Naive B cell (primary cell): Measurements from ENCODE around the gene PPRC1. TPM values are rescaled to one million over a fixed set of nuclear protein-coding genes. Genes with fewer than 3 reads are reported as not detected.
A peak's percentile ranks its signal among the peaks of the same experiment; 100 is the strongest.

Source experiments
- ATAC-seq, 2 donors: fragments of 150-1000 bp; cut with Tn5 transposase; 2 replicates each; pipeline ENCODE4 v1.10.0; 2021; ENCODE audit warnings: low read depth in 2 of 2, mild to moderate bottlenecking in 2 of 2, moderate library complexity in 2 of 2
- DNase-seq: peaks from one replicate; pipeline ENCODE4 v3.0.0; 2022
- H3K27ac Mint-ChIP-seq, 6 donors: one replicate each; pipeline ENCODE4 v1.8.0; 2020 to 2022; ENCODE audit warnings: mild to moderate bottlenecking in 6 of 6, mixed read lengths in 6 of 6, moderate library complexity in 5 of 6, inconsistent platforms in 2 of 6
- H3K27me3 Mint-ChIP-seq, 3 donors: one replicate each; pipeline ENCODE4 v1.8.0; 2021 to 2022; ENCODE audit warnings: mixed read lengths in 3 of 3, mild to moderate bottlenecking in 1 of 3
- H3K36me3 Mint-ChIP-seq, 2 donors: one replicate each; pipeline ENCODE4 v1.8.0; 2020 to 2022; ENCODE audit warnings: mixed read lengths in 2 of 2, inconsistent platforms in 1 of 2, mild to moderate bottlenecking in 1 of 2
- H3K4me1 Mint-ChIP-seq, 3 donors: one replicate each; pipeline ENCODE4 v1.8.0; 2020 to 2022; ENCODE audit warnings: mixed read lengths in 3 of 3, inconsistent platforms in 1 of 3, mild to moderate bottlenecking in 1 of 3, moderate library complexity in 1 of 3
- H3K4me3 Mint-ChIP-seq, 8 donors: one replicate each; pipeline ENCODE4 v1.8.0; 2020 to 2022; ENCODE audit warnings: mild to moderate bottlenecking in 8 of 8, mixed read lengths in 8 of 8, moderate library complexity in 8 of 8, inconsistent platforms in 2 of 8
- H3K9me3 Mint-ChIP-seq, 7 donors: one replicate each; pipeline ENCODE4 v1.8.0; 2020 to 2022; ENCODE audit warnings: mixed read lengths in 7 of 7, mild to moderate bottlenecking in 5 of 7, inconsistent platforms in 2 of 7, moderate library complexity in 1 of 7
- polyA plus RNA-seq, 6 donors: library from polyadenylated mRNA; unstranded; fragments of 300-500 nt; fragmentation: Illumina TruSeq; gene quantifications; one replicate each; pipeline ENCODE4 v1.2.3, GENCODE V29; 2021; ENCODE audit warnings: low read depth in 6 of 6

Gene PPRC1
- polyA plus RNA-seq, 6 donors from 2014 or later = 6.4 to 24.1 (median 9.7) TPM

DNA sequence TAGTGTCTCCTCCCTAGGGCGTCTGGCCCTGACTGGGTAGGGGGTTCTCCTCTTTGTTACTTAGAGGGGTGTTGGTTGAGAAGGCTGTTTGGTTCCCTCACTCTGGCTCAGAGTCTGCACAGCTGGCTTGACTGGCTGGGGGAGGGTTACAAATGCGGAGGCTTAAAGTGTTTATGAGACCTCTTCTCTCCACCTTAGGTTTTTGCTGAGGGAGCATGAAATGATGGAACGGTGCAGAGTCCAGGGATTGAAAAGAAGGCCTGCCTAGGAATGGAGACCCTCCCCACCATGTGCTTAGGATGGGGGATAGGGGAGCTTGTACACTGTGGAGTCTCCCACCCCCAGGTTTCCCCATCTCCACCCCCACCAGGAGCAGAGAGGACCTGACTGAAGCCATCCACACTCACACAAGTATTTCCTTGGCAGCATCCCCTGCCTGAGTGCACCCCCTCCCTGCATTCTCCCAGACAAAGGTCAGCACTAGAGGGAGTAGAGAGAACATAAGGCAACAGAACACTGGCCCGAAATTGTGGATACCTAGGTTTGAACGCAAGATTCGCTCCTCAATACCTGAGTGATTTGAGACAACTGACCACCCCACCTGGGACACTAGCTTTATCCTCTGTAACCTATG lies 11.0 kb upstream of the PPRC1 start:
- ATAC-seq = no peak
- Mint-ChIP-seq H3K36me3 (no peaks in the 10 kb centered on the region), H3K27ac (peak overlapping the region in 4 of 6 donors; percentile 89 to 97 (median 94)), H3K9me3 (no peaks in the 10 kb centered on the region), H3K4me1 (peaks cover 42 to 48% (median 45%) of the 10 kb centered on the region in 3 donors), H3K27me3 (no peaks in the 10 kb centered on the region), H3K4me3 (peak overlapping the region; percentile 91 to 97 (median 93))
- DNase-seq = no peak

DNA sequence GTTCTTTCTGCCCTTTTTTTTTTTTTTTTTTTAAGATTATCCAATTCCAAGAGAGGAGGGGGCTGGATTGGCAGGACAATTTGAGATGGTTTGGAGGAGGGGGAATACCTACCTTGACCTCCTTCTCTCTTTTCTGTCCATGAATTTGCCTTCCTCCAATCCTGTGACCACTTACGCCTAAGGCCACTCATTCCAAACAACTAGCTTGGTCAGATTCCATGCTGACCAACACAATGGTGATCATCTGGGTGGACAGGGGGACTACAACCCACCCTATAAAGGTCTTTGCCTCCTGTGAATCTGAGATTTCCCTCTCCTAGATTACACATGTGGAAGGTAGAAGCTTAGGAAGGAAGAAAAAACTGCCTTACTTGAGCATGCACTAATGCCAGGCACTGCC lies 10.4 kb upstream of the PPRC1 start:
- Mint-ChIP-seq H3K9me3 (no peaks in the 10 kb centered on the region), H3K27ac (peak overlapping the region in 3 of 6 donors; percentile 39 to 93 (median 65)), H3K27me3 (no peaks in the 10 kb centered on the region), H3K36me3 (no peaks in the 10 kb centered on the region), H3K4me1 (peaks cover 37 to 42% (median 39%) of the 10 kb centered on the region in 3 donors), H3K4me3 (peak overlapping the region in 4 of 8 donors; percentile 39 to 95 (median 80))
- DNase-seq = no peak
- ATAC-seq = no peak

DNA sequence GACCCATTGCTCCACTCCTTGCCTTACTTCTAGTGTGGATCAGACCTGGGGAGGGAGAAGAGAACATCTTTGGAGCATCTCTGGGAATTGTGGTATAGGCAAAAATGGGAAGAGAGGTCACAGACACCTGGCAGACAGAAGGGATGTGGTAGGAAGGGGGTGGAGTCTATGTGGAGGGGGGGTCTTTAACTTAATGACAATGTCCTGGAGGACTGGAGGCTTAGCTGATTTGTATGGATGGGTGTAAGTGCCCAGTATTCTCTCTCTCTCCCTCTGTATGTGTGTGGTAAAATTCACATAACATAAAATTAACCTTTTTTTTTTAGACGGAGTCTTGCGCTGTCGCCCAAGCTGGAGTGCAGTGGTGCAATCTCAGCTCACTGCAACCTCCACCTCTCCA lies 9.6 kb upstream of the PPRC1 start:
- H3K4me1 Mint-ChIP-seq = peaks cover 29 to 34% (median 31%) of the 10 kb centered on the region in 3 donors
- H3K4me3 Mint-ChIP-seq = peak overlapping the region in 1 of 8 donors; percentile 93
- H3K9me3 Mint-ChIP-seq = no peaks in the 10 kb centered on the region
- H3K27ac Mint-ChIP-seq = peak overlapping the region in 4 of 6 donors; percentile 37 to 92 (median 64)
- no peaks in the 10 kb centered on the region for H3K36me3 Mint-ChIP-seq
- DNase-seq = no peak
- ATAC-seq = no peak
- H3K27me3 Mint-ChIP-seq = no peaks in the 10 kb centered on the region

DNA sequence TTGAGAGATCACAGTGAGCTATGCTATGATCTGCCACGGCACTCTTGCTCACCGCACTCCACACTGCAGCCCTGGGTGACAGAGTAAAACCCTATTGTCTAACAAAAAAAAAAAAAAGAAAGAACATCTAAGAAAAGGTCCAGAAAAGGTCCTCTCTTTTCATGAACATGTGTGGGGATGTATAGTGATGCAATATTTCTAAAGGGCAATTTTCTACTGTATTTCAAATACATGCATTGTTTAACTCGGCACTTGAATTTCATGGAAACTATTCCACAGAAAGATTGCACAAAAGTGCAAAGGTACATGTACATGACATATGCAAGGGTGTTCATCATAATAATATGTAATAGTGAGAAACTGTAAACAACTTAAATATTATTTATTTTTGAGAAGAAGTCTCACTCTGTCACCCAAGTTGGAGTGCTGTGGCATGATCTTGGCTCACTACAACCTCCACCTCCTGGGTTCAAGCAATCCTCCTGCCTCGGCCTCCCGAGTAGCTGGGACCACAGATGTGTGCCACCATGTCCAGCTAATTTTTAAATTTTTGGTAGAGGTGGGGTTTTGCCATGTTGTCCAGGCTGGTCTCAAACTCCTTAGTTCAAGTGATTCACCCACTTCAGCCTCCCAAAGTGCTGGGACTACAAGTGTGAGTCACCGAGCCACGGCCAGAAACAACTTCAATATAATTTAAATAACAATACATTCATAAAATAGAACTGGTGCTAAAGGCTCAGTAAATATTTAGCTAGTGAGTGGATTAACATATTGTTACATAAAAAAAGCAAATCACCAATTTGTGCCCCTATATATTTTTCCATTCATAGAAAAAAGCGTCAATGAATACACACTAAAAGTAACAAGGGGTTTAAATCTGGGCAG lies 1.3 kb upstream of the PPRC1 start:
- H3K4me1 Mint-ChIP-seq = peaks cover 30 to 42% (median 31%) of the 10 kb centered on the region in 3 donors
- peak overlapping the region in 3 of 8 donors; percentile 21 to 98 (median 91) for H3K4me3 Mint-ChIP-seq
- H3K36me3 Mint-ChIP-seq = no peaks in the 10 kb centered on the region
- no peak for DNase-seq
- H3K9me3 Mint-ChIP-seq = no peaks in the 10 kb centered on the region
- no peaks in the 10 kb centered on the region for H3K27me3 Mint-ChIP-seq
- no peak for ATAC-seq
- H3K27ac Mint-ChIP-seq = peak overlapping the region in 1 of 6 donors; percentile 97

DNA sequence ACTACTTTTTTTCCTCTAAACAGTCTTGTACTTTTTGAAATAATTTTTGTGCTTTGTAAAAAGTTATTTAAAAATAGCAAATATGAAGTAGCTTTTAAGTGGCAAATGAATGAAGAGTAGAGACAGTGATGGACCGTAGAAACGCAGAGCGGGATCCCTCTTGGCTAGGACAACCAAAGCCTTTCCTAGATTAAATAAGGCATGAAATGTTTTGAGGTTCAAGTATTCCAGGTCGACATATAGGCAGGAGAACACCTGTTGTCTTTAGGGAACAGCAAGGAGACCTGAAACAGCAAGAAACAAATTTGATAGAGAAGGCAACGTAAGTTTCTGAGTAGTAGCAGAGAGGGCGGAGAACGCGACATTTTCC lies 662 bp upstream of the PPRC1 start:
- Mint-ChIP-seq H3K9me3 (no peaks in the 10 kb centered on the region), H3K27ac (peak overlapping the region in 3 of 6 donors; percentile 97 to 99 (median 99)), H3K27me3 (no peaks in the 10 kb centered on the region), H3K4me3 (peak overlapping the region; percentile 87 to 100 (median 98)), H3K36me3 (no peaks in the 10 kb centered on the region), H3K4me1 (peaks cover 30 to 47% (median 31%) of the 10 kb centered on the region in 3 donors)
- ATAC-seq = no peak
- no peak for DNase-seq

DNA sequence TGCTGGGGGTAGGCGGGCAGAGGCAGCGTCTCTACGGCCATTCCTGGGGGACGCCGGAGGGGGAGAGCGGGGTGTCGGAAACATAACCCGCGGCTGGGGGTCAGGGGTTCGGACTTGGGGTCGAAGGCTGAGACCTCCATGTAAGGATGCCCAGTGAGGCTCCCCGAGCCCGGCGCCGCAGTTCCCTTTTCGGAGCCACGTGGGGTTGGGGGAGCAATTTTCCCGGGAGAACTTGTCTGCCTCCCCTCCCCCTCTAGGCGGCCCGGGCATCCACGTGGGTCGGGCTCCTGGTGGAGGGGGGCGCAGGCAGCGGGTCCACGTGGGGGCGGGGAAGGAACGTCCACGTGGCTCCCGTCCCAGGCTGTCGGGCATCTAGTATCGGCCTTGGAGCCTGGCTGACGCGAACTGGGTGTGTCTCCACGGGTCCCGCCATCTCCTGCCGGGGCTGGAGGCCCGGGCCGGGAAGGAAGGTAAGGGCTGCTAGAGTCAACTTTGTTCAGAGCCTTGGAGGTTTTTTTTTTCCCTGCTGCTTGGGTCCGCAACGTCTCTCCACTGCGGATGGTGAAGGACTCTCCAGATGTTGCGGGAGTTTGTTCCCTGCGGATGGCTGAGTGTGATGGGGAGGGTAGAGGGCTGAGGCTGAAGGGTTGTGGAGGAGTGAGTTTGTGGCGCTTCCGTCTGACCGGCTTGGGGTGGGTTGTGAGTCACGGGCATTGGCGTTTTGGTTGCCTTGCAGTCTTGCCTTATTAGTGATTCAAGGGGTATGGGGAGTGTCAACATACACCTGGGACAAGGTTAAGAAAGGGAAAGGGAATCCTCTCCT lies 744 bp downstream of the PPRC1 start:
- Mint-ChIP-seq H3K36me3 (peaks cover 0 to under 1% of the 10 kb centered on the region in 2 donors), H3K4me1 (peaks cover 34 to 53% (median 36%) of the 10 kb centered on the region in 3 donors), H3K9me3 (no peaks in the 10 kb centered on the region), H3K27me3 (no peaks in the 10 kb centered on the region), H3K27ac (peak overlapping the region; percentile 94 to 99 (median 97)), H3K4me3 (peak overlapping the region; percentile 87 to 100 (median 98))
- no peak for ATAC-seq
- DNase-seq = no peak

DNA sequence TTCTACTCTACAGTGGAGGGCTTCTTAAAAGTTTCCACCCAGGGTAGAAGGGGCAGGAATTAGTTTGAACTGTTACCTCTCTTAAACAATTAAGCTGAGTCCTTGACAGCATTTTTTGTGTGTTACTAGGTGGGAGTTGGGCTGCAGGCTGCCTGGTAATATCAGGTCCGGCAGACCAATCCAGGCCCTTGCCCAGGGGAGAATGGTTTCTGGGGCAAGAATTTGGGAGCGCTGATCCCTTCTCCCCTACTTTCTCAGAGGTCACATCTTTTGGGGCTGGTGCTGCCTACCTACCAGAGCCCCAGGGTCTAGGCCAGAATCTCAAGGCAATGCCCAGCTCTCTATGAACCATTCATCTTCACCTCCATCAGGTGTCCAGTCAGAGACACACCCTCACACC lies 1.6 kb downstream of the PPRC1 start:
- H3K27me3 Mint-ChIP-seq = no peaks in the 10 kb centered on the region

DNA sequence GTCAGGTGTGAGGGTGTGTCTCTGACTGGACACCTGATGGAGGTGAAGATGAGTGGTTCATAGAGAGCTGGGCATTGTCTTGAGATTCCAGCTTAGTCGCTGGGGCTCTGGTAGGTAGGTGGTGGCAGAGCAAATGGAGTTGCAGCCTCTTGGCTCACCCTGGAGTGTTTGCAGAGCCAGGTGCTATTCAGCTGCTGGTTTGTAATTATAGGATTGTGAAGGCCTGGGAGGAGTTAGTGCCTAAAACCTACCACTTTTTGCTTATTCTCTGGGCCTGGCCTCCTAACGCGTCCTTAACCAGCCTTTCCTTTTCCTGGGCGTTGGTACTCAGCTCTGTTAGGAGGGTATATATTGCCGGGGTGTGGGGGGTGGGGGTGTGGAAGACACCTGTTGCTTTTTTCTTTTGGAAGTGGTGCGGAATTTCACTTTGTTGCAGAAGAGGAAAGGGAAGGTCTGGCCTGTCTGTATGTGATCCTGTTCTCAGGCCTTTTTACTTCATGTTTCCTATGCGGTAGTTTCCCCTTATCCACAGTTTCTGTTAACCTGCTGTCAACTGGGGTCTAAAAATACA lies 3.2 kb downstream of the PPRC1 start:
- peak overlapping the region in 3 of 6 donors; percentile 47 to 88 (median 65) for H3K27ac Mint-ChIP-seq
- ATAC-seq (no peak), DNase-seq (no peak)
- peaks cover 0 to 23% of the 10 kb centered on the region in 2 donors for H3K36me3 Mint-ChIP-seq
- H3K4me3 Mint-ChIP-seq = peak overlapping the region in 4 of 8 donors; percentile 35 to 91 (median 52)
- no peaks in the 10 kb centered on the region for H3K27me3 Mint-ChIP-seq
- no peaks in the 10 kb centered on the region for H3K9me3 Mint-ChIP-seq
- peaks cover 34 to 58% (median 38%) of the 10 kb centered on the region in 3 donors for H3K4me1 Mint-ChIP-seq

More for the DNA sequence above, 1.6 kb downstream of the PPRC1 start:
- H3K4me3 Mint-ChIP-seq = peak overlapping the region; percentile 87 to 100 (median 98)
- peaks cover 0 to 9% of the 10 kb centered on the region in 2 donors for H3K36me3 Mint-ChIP-seq
- ATAC-seq (no peak), DNase-seq (no peak)
- H3K27ac Mint-ChIP-seq = peak overlapping the region in 5 of 6 donors; percentile 58 to 97 (median 92)
- H3K9me3 Mint-ChIP-seq = no peaks in the 10 kb centered on the region
- peaks cover 34 to 58% (median 36%) of the 10 kb centered on the region in 3 donors for H3K4me1 Mint-ChIP-seq

DNA sequence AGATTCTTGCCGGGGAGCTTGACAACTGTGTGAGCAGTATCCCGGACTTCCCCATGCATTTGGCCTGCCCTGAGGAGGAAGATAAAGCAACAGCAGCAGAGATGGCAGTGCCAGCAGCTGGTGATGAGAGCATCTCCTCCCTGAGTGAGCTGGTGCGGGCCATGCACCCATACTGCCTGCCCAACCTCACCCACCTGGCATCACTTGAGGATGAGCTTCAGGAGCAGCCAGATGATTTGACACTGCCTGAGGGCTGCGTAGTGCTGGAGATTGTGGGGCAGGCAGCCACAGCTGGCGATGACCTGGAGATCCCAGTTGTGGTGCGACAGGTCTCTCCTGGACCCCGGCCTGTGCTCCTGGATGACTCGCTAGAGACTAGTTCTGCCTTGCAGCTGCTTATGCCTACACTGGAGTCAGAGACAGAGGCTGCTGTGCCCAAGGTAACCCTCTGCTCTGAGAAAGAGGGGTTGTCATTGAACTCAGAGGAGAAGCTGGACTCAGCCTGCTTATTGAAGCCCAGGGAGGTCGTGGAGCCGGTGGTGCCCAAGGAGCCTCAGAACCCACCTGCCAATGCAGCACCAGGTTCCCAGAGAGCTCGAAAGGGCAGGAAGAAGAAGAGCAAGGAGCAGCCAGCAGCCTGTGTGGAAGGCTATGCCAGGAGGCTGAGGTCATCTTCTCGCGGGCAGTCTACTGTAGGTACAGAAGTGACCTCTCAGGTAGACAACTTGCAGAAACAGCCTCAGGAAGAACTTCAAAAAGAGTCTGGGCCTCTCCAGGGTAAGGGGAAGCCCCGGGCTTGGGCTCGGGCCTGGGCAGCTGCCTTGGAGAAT lies 6.7 kb downstream of the PPRC1 start:
- DNase-seq (no peak), ATAC-seq (no peak)
- Mint-ChIP-seq H3K27ac (peak overlapping the region in 2 of 6 donors; percentile 7 to 12), H3K27me3 (no peaks in the 10 kb centered on the region), H3K4me1 (peaks cover 28 to 36% (median 31%) of the 10 kb centered on the region in 3 donors), H3K4me3 (peak overlapping the region in 1 of 8 donors; percentile 36), H3K9me3 (no peaks in the 10 kb centered on the region), H3K36me3 (peaks cover 0 to 41% of the 10 kb centered on the region in 2 donors)

DNA sequence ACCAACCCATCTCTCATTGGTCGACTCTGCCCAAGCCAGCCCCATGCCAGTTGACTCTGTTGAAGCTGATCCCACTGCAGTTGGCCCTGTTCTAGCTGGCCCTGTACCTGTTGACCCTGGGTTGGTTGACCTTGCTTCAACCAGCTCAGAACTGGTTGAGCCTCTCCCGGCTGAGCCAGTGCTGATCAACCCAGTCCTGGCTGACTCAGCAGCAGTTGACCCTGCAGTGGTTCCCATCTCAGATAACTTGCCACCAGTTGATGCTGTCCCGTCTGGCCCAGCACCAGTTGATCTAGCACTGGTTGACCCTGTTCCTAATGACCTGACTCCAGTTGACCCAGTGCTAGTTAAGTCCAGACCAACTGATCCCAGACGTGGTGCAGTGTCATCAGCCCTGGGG lies 7.4 kb downstream of the PPRC1 start:
- H3K36me3 Mint-ChIP-seq = peaks cover 0 to 41% of the 10 kb centered on the region in 2 donors
- ATAC-seq = no peak

DNA sequence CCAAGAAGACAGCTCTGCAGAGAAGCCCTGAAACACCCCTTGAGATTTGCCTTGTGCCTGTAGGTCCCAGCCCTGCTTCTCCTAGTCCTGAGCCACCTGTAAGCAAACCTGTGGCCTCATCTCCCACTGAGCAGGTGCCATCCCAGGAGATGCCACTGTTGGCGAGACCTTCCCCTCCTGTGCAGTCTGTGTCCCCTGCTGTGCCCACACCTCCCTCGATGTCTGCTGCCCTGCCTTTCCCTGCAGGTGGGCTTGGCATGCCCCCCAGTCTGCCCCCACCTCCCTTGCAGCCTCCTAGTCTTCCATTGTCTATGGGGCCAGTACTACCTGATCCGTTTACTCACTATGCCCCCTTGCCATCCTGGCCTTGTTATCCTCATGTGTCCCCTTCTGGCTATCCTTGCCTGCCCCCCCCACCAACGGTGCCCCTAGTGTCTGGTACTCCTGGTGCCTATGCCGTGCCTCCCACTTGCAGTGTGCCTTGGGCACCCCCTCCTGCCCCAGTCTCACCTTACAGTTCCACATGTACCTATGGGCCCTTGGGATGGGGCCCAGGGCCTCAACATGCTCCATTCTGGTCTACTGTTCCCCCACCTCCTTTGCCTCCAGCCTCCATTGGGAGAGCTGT lies 8.2 kb downstream of the PPRC1 start:
- H3K9me3 Mint-ChIP-seq = no peaks in the 10 kb centered on the region
- peaks cover 13 to 20% (median 19%) of the 10 kb centered on the region in 3 donors for H3K4me1 Mint-ChIP-seq
- H3K36me3 Mint-ChIP-seq = peaks cover 0 to 41% of the 10 kb centered on the region in 2 donors
- H3K4me3 Mint-ChIP-seq = no peak overlapping the region
- ATAC-seq (no peak), DNase-seq (no peak)
- H3K27ac Mint-ChIP-seq = peak overlapping the region in 2 of 6 donors; percentile 20 to 64
- no peaks in the 10 kb centered on the region for H3K27me3 Mint-ChIP-seq

More for the DNA sequence above, 7.4 kb downstream of the PPRC1 start:
- H3K4me3 Mint-ChIP-seq = no peak overlapping the region
- peak overlapping the region in 1 of 6 donors; percentile 23 for H3K27ac Mint-ChIP-seq
- H3K27me3 Mint-ChIP-seq = no peaks in the 10 kb centered on the region
- DNase-seq = no peak
- H3K4me1 Mint-ChIP-seq = peaks cover 21 to 29% (median 24%) of the 10 kb centered on the region in 3 donors
- no peaks in the 10 kb centered on the region for H3K9me3 Mint-ChIP-seq
